Activated naive CD8-positive, alpha-beta T cell treated with anti-CD3 and anti-CD28 coated beads for 36 hours (primary cell): Measurements from ENCODE around the gene SAA1. TPM values are rescaled to one million over a fixed set of nuclear protein-coding genes. Genes with fewer than 3 reads are reported as not detected.
A peak's percentile ranks its signal among the peaks of the same experiment; 100 is the strongest.

Experiments used
- DNase-seq: peaks from one replicate; pipeline ENCODE4 v3.0.0; 2021
- H3K27ac Mint-ChIP-seq: one replicate; pipeline ENCODE4 v1.8.0; 2022; ENCODE audit warnings: mild to moderate bottlenecking, moderate library complexity, mixed read lengths
- H3K27me3 Mint-ChIP-seq: one replicate; pipeline ENCODE4 v1.8.0; 2022; ENCODE audit warnings: mild to moderate bottlenecking, mixed read lengths
- H3K36me3 Mint-ChIP-seq: one replicate; pipeline ENCODE4 v1.8.0; 2021; ENCODE audit warnings: mild to moderate bottlenecking, mixed read lengths
- H3K4me1 Mint-ChIP-seq: one replicate; pipeline ENCODE4 v1.8.0; 2021; ENCODE audit warnings: mixed read lengths
- H3K4me3 Mint-ChIP-seq: one replicate; pipeline ENCODE4 v1.8.0; 2022; ENCODE audit warnings: mild to moderate bottlenecking, moderate library complexity, mixed read lengths
- H3K9me3 Mint-ChIP-seq: one replicate; pipeline ENCODE4 v1.8.0; 2022; ENCODE audit warnings: mixed read lengths
- total RNA-seq, 2 experiments: library from RNA; stranded (reverse); gene quantifications; one replicate each; pipeline ENCODE4 v1.2.3, GENCODE V29; 2021

Gene SAA1
- not detected for total RNA-seq

DNA sequence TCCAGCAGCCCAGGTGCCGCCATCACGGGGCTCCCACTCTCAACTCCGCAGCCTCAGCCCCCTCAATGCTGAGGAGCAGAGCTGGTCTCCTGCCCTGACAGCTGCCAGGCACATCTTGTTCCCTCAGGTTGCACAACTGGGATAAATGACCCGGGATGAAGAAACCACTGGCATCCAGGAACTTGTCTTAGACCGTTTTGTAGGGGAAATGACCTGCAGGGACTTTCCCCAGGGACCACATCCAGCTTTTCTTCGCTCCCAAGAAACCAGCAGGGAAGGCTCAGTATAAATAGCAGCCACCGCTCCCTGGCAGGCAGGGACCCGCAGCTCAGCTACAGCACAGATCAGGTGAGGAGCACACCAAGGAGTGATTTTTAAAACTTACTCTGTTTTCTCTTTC is at the start of gene SAA1:
Gene SAA1, plus strand, starts transcription at position 316 of the 400 bp plus-strand sequence. CDS start 624 bp downstream, outside the sequence.
- DNase-seq = no peak
- H3K36me3 Mint-ChIP-seq = no peaks in the 10 kb centered on the region
- no peaks in the 10 kb centered on the region for H3K9me3 Mint-ChIP-seq
- H3K4me1 Mint-ChIP-seq = no peaks in the 10 kb centered on the region
- H3K27me3 Mint-ChIP-seq = peaks cover 5% of the 10 kb centered on the region
- H3K4me3 Mint-ChIP-seq = no peak within 1 kb of the TSS
- no peak within 1 kb of the TSS for H3K27ac Mint-ChIP-seq

DNA sequence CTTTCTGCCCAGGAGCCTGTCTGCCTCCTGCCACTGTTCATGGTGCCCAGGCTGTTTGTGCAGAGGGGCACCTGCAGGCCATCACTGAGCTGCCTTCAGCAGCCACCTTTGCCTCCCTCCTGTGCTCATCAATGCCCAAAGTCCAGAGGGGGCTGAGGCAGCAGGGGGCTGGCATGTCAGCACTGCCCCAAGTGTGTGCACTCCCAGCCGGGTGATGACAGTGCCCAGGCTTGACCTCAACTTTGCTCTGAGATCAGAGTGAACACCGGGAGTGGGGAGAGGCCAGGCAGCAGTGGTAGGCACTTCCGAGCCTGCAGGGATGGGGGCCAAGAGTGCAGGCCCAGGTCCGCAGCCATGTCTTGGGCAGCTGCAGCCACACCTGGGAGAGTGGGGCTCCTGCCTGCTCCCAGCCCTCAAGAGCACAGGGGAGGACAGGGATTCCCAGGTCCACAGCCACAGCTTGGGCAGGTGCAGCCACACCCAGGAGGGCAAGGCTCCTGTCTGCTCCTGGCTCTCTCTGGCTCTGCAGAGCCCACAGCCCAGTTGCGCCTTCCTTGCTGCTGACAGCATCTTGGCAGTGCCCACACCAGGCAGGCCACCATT is 44.7 kb upstream of the SAA1 start:
- Mint-ChIP-seq H3K27ac (no peak overlapping the region), H3K27me3 (no peaks in the 10 kb centered on the region), H3K9me3 (no peaks in the 10 kb centered on the region), H3K36me3 (no peaks in the 10 kb centered on the region), H3K4me3 (no peak overlapping the region), H3K4me1 (no peaks in the 10 kb centered on the region)
- DNase-seq = no peak

DNA sequence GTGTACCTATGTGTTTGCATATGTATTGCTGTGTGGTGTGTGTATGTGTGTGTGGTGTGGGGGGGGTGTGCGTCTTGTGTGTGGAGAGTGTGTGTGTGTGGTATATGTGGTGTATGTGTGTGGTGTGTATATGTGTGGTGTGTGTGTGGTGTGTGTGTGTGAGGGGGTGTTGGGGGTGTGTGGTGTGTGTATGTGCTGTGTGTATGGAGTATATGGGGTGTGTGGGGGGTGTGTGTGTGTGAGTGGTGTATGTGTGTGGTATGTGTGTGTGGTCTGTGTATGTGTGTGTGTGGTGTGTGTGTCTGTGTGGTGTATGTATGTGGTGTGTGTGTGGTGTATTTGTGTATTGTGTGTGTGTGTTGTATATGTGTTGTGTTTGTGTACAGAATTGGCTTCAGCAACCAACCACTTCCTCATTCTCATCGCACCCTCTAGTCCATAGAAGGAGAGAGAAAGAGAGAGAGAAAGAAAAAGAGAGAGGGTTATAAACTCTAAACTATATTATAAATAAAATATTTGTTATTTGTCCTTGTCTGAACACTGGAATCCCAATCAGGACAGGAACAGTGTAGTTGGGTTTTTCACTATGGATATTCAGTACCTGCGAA is 43.1 kb upstream of the SAA1 start:
- Mint-ChIP-seq H3K9me3 (no peaks in the 10 kb centered on the region), H3K36me3 (no peaks in the 10 kb centered on the region), H3K4me3 (no peak overlapping the region), H3K4me1 (no peaks in the 10 kb centered on the region), H3K27me3 (no peaks in the 10 kb centered on the region), H3K27ac (no peak overlapping the region)
- no peak for DNase-seq

DNA sequence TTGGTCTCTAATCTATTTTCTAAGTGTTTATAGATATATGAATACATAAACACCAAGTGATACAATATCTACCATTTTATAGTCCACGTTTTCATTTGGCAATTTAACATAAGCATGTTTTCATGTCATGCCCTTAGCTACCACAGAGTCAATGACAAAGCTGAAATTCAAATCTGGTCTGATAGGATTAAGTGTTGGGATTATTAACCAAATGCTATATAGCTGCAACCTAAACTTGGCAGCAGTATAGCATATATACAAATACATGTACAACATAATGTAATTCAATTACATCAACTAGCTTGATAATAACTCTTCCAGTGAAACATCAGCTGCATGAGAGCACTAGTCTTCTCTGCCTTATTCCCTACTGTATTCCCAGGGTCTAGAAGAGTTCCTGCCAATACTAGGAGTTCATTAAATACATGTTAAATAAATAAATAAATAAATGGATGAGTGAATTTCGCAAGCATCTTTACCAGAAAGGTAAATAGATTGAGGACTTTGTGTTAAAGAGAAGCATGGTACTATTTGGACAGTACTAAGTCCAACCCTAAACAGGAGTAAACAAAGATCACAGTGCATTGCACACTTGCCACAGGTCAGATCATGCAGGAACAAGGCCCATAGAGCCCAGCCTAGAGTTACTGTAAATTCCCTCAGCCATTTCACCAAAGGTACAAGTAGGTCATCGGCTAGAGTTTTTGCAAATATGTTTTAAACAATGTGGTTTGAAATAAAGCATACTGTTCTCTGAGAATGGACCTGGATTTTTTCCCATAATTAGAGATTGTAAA is 42.3 kb upstream of the SAA1 start:
- no peaks in the 10 kb centered on the region for H3K36me3 Mint-ChIP-seq
- H3K4me3 Mint-ChIP-seq = no peak overlapping the region
- no peak for DNase-seq
- H3K9me3 Mint-ChIP-seq = no peaks in the 10 kb centered on the region
- no peaks in the 10 kb centered on the region for H3K4me1 Mint-ChIP-seq
- H3K27ac Mint-ChIP-seq = no peak overlapping the region
- no peaks in the 10 kb centered on the region for H3K27me3 Mint-ChIP-seq

DNA sequence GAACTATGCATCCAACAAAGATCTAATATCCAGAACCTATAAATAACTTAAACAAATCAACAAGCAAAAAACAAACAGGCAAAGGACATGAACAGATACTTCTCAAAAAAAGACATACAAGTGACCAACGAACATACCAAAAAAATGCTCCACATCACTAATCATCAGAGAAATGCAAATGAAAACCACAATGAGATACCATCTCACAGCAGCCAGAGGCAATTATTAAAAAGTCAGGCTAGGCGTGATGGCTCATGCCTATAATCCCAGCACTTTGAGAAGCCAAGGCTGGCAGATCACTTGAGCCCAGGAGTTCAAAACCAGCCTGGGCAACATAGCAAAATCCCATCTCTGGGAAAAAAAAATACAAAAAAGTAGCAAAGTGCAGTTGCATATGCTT is 40.2 kb upstream of the SAA1 start:
- no peaks in the 10 kb centered on the region for H3K36me3 Mint-ChIP-seq

DNA sequence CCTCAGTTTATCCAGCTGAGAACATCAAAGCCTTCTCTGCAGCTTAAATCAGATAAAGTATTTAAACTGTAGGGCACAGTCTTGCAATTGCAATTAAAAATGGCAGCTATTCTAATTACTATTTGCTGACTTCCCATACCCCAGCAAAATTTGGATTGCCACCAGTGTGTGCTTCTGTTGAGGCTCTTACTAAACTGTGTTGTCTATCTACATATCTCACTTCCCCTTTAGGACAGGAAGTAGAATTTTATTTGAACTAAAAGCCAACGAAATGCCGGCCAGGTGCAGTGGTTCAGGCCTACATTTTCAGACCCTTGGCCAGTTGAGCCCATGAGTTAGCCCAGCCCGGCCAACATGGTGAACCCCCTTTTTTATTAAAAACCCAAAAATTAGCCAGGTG is 36.6 kb upstream of the SAA1 start:
- H3K36me3 Mint-ChIP-seq = no peaks in the 10 kb centered on the region
- H3K27ac Mint-ChIP-seq = no peak overlapping the region
- no peaks in the 10 kb centered on the region for H3K4me1 Mint-ChIP-seq
- H3K4me3 Mint-ChIP-seq = no peak overlapping the region
- no peak for DNase-seq
- H3K27me3 Mint-ChIP-seq = no peaks in the 10 kb centered on the region
- H3K9me3 Mint-ChIP-seq = no peaks in the 10 kb centered on the region

More for the DNA sequence above, 40.2 kb upstream of the SAA1 start:
- H3K9me3 Mint-ChIP-seq = no peaks in the 10 kb centered on the region
- no peaks in the 10 kb centered on the region for H3K4me1 Mint-ChIP-seq
- DNase-seq = no peak
- H3K27ac Mint-ChIP-seq = no peak overlapping the region
- no peaks in the 10 kb centered on the region for H3K27me3 Mint-ChIP-seq
- H3K4me3 Mint-ChIP-seq = no peak overlapping the region

DNA sequence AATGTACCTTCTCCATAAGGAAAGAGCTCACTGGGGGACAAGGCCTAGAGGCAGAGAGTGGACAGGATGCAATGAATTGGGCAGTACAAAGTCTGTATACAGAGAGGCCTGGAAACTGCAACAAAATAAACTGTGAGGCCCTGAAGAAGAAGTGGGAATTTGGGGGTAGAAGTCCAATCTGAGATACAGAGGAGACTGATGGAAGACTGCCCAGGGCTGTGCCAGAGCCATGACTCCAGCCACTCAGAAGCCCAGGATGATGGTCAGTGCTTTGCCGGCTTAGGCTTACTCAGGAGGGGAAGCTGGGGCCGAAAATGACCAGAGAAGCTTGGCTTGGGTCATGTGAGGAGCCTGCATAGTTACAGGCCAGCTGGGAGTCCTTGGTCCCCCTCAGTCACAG is 35.2 kb upstream of the SAA1 start:
- H3K27ac Mint-ChIP-seq = no peak overlapping the region
- H3K9me3 Mint-ChIP-seq = no peaks in the 10 kb centered on the region
- H3K4me3 Mint-ChIP-seq = no peak overlapping the region
- H3K36me3 Mint-ChIP-seq = no peaks in the 10 kb centered on the region
- H3K27me3 Mint-ChIP-seq = peaks cover 3% of the 10 kb centered on the region
- H3K4me1 Mint-ChIP-seq = no peaks in the 10 kb centered on the region
- no peak for DNase-seq

DNA sequence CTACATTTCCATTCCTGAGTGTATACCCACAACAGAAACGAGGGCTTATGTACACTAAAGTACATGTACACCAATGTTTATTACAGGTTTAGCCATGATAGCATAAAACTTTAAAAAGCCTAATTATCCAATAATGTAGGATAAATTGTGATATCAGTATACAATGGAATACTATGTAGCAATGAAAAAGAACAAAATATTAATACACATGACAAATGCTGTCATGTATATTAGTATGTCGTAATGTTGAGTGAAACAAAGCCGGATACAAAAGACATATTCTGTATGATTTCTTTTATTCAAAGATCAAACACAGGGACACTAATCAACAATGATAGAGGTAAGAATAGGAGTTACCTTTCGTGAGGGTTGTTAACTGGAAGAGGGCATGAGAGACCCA is 32.2 kb upstream of the SAA1 start:
- H3K27me3 Mint-ChIP-seq = peaks cover 25% of the 10 kb centered on the region
- no peak overlapping the region for H3K27ac Mint-ChIP-seq
- no peaks in the 10 kb centered on the region for H3K4me1 Mint-ChIP-seq
- H3K9me3 Mint-ChIP-seq = no peaks in the 10 kb centered on the region
- no peak for DNase-seq
- H3K36me3 Mint-ChIP-seq = no peaks in the 10 kb centered on the region
- no peak overlapping the region for H3K4me3 Mint-ChIP-seq

DNA sequence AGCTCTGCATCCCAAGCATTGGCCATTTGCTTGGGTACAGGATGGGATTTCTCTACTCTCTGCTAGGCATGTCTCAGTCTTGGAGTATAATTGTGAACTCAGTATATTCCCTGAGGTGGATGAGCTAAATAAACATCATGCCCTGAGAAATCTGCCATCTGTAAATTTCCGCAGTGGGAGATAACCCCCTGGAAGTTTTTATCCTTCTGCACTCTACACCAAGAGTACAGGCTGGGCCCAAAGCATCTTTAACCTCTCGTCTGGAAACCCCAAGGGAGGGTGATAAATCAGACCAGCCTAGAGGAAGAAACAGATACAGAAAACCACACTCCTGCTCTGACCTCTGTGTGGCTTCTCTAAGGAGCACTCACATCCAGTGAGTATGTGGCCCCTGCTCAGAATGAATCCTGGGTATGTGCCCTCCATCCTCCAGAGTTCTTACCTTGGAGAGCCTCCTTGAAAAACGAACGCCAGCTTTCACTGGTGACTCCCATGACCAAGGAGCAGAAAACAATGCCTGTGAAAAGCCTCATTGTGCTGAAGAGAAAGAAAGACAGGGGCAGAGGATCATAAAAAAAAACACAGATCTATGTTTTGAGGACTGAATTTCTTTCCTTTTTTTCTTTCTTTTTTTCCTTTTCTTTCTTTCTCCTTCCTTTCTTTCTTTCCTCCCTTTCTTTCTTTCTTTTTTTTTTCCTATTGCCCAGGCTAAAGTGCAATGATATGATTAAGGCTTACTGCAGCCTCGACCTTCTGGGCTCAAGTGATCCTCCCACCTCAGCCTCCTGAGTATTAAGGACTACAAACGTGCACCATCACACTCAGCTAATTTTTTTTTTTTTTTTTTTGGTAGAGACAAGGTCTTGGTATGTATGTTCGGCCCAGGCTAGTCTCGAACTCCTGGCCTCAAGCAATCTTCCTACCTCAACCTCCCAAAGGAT is 30.4 kb upstream of the SAA1 start:
- Mint-ChIP-seq H3K27ac (no peak overlapping the region), H3K27me3 (peaks cover 32% of the 10 kb centered on the region), H3K4me3 (no peak overlapping the region), H3K4me1 (no peaks in the 10 kb centered on the region), H3K9me3 (peaks cover under 1% of the 10 kb centered on the region), H3K36me3 (no peaks in the 10 kb centered on the region)
- no peak for DNase-seq

DNA sequence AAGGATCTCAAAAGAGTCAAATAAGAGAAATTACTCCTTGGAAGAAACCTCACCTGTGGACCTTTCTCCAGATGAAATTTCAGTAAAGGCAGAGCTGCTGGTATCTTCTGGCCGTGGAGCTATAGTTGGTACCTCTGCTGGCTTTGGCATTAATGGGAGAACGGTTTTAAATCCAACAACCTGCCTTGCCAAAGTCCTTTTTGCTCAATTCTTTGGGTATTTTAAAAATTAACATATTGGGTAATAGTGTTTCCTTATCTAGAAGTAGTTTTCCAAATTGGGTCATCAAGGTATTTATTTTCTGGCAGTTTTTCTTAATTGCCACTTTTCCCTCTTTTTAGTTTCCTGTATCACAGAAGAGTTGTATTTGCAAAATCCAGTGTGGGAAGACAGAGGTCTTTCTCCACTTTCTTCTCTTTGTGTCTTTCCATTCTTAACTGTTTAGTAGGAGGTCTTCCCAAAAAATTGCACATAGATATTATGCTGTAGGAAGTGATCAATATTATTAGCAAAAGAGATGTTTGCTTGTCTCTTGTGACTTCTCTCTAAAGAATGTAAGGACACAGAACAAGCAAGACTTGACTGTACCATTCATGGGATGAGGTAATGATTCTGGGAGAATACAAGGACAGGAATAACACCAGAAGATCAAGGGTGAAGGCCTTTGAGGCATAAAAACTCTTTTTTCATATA is 29.3 kb upstream of the SAA1 start, which contains the start of gene SAA4:
Gene SAA4, minus strand, starts transcription at position 139 of the 693 bp plus-strand sequence. CDS start 876 bp downstream, outside the sequence.
- no peaks in the 10 kb centered on the region for H3K36me3 Mint-ChIP-seq
- H3K4me3 Mint-ChIP-seq = no peak within 1 kb of the TSS
- no peak within 1 kb of the TSS for H3K27ac Mint-ChIP-seq
- peaks cover 2% of the 10 kb centered on the region for H3K9me3 Mint-ChIP-seq
- DNase-seq = no peak
- no peaks in the 10 kb centered on the region for H3K4me1 Mint-ChIP-seq
- peaks cover 32% of the 10 kb centered on the region for H3K27me3 Mint-ChIP-seq

DNA sequence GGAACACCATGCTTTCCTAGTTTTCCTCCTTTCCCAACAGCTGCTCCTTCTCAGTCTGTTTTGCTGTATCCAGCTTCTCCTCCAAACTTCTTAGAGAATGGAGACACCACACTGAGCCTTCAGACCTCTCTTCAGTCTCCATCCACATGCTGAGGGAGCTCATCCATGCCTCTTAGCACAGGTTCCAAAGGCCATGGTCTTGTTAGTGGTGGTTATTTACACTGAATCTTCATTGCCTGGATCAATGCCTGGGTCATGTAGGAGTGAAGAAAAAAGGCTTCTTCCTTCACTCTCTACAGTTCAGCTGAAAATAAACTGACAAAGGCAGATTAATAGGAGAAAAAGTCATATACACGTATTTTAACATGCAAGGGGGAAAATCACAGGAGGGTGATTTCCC is 26.4 kb upstream of the SAA1 start:
- no peak for DNase-seq
- H3K36me3 Mint-ChIP-seq = no peaks in the 10 kb centered on the region
- H3K9me3 Mint-ChIP-seq = peaks cover 2% of the 10 kb centered on the region
- peaks cover 32% of the 10 kb centered on the region for H3K27me3 Mint-ChIP-seq
- no peaks in the 10 kb centered on the region for H3K4me1 Mint-ChIP-seq
- no peak overlapping the region for H3K27ac Mint-ChIP-seq
- H3K4me3 Mint-ChIP-seq = no peak overlapping the region

DNA sequence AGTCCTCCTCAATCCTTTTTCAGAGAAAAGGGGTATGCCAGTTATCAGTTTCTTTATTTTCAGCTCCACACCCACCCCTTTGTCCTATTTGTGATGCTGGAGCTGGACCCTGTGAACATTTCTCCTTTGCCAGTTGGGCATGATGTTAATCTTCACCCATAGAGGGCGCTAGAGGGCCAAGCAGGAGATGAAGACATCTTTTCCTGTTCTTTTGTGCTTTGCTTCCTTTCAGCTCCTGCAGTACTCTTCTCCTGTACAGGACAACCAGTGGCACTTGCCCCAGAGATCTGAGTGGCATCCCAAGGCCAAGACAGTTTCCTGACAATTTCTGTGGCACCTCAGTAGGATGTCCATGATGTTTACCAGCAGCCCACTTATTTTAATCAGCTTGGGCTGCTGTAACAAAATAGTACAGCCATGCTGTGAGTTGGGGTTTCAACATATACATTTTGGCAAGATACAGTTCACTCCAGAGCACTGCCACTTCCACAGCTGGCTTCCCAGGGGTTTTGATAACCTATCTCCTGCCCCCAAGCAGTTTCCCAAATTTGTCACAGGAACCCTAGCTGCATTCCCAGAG is 22.2 kb upstream of the SAA1 start:
- Mint-ChIP-seq H3K4me1 (peaks cover 7% of the 10 kb centered on the region), H3K27ac (no peak overlapping the region), H3K27me3 (peaks cover 7% of the 10 kb centered on the region), H3K36me3 (no peaks in the 10 kb centered on the region), H3K9me3 (peaks cover 2% of the 10 kb centered on the region), H3K4me3 (no peak overlapping the region)
- peak; percentile 47 for DNase-seq

DNA sequence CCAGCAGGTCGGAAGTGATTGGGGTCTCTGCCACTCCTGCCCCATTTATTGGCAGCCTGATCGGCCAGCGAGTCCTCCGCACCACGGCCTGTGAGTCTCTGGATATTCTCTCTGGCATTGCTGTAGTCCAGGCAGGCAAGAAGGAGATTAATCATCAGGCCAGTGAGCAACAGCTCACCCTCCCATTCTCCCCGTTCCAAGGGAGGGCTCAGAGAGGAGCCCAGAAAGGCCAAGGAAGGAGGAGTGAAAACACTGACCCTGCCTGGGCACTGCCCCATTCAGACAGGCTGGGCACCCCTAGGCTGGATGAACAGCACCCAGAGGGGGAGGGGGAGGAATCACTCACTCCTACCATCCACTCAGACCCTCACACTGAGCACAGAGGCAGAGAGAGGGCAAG is 20.7 kb upstream of the SAA1 start:
- no peaks in the 10 kb centered on the region for H3K27me3 Mint-ChIP-seq
- no peak overlapping the region for H3K4me3 Mint-ChIP-seq
- H3K27ac Mint-ChIP-seq = no peak overlapping the region
- DNase-seq = no peak
- peaks cover 7% of the 10 kb centered on the region for H3K4me1 Mint-ChIP-seq
- no peaks in the 10 kb centered on the region for H3K36me3 Mint-ChIP-seq
- peaks cover 2% of the 10 kb centered on the region for H3K9me3 Mint-ChIP-seq
